Measurements from ENCODE around the gene FSTL1. TPM values are rescaled to one million over a fixed set of nuclear protein-coding genes. Genes with fewer than 3 reads are reported as not detected.
A peak's percentile ranks its signal among the peaks of the same experiment; 100 is the strongest.

Gene FSTL1
- total RNA-seq, 1 donor, result 2.6 TPM

DNA sequence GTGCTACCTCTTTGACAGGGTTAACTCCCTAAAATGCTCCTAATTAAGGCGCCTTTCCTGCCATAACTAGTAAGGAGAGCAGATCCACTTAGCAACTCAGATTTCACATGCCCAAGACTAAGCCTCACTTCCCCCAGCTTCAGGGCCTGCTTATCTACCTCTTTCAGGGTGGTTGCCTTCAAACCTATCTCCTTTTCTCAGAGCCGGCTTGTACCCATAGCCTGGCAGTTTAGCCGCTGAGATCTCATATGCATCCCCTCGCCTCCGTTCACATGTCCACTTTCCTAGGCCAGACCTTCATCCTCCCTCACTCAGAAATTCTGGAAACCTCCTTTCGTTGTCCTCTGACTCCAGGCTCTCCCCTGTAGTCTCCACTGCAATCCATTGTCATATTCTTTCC is 1.0 kb upstream of the FSTL1 start:
- Histone ChIP-seq H3K4me1 (ENCODE audit: insufficient read depth, low read length) (peaks cover 5% of the 10 kb centered on the region), H3K9me3 (ENCODE audit: low read depth, low read length) (no peaks in the 10 kb centered on the region), H3K27me3 (ENCODE audit: insufficient read depth, low read length) (peaks cover 31% of the 10 kb centered on the region), H3K4me3 (ENCODE audit: low read length) (no peak overlapping the region)

DNA sequence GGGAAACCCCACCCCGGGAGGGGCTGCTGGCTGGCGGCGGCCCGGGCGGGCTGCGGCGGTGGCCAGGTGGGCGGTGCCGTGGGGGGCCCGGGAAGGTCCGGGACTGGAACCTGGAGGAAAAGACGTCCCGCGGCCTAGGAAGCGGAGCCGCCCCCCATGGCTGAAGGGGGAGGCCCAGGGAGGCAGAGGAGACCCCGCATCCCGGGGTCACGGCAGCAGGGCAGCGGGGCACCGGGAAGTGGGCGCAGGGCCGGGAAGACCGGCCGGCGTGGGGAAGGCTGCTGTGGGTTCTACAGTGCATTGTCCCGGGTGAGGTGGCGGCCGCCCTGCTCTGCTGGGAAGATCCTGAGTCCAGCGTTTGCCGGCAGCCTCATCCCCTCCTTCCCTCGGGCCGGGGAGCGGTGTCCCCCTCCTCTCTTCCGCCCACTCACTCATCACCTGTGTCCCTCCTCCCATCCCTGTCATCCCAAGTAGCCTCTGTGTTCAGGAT is 525 bp upstream of the FSTL1 start:
- Histone ChIP-seq H3K27me3 (ENCODE audit: insufficient read depth, low read length) (peaks cover 31% of the 10 kb centered on the region), H3K4me1 (ENCODE audit: insufficient read depth, low read length) (peaks cover 5% of the 10 kb centered on the region), H3K9me3 (ENCODE audit: low read depth, low read length) (no peaks in the 10 kb centered on the region), H3K4me3 (ENCODE audit: low read length) (peak overlapping the region; percentile 43)

DNA sequence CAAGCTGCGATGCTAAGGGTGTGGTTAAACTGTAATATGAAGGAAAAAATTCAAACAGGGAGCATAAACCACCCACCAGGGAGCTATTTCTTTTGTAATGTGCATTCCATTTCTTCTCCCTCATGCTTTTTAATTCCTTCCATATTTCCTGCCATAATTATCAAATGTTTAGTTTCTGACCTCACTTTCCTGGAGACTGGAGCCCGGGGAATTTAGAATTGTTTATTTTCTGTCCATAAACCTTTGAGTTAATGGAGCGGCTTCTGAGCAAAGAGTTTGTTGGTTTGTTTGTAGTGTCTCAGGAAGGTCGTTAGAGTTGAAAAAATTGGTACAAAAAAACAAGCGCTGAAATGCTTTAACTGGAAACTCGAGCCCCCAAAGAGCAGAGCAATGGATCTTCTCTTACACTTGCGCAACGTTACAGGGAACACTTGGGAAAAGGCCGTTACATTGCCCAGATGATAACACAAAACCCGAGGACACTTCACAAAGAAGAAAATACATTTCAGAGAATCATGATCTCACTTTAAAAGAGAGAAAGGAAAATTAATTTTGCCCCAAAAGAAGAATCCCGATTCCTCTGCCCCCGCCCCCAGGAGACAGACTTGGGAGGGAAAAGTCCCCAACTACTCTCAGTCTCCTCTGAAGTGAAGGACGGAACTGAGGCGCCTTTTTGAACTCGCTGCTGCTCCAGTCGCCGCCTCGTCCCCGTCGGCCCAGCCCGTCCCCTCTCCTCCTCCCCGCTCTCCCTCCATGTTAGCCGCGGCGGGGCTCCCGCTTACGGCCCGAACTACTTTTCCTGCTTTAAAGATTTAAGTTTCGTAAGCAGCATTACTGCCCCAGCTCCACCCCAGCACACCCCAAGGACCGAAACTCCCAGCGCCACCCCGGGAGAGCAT is 842 bp downstream of the FSTL1 start:
- no peaks in the 10 kb centered on the region for H3K9me3 ChIP-seq (ENCODE audit: low read depth, low read length)
- peak overlapping the region; percentile 43 for H3K4me3 ChIP-seq (ENCODE audit: low read length)
- H3K27me3 ChIP-seq (ENCODE audit: insufficient read depth, low read length), result peaks cover 31% of the 10 kb centered on the region
- H3K4me1 ChIP-seq (ENCODE audit: insufficient read depth, low read length), result peaks cover 5% of the 10 kb centered on the region

DNA sequence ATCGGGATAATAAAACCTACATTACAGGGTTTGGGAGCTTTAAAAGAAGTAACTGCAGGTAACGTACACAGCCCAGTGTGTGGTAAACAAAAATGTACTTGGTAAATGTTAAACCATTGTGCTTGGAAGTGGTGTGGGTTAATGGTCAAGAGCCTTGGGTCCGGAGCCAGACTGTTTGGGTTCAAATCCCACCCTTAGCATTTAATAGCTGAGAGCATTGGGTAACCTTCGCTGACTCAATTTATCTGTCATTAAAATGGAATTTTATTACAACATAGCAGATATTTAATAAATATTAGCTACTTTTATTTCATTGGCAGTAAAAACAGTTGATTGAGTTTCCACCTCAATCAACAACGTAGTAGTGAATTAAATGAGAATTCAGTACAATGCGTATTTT is 1.5 kb downstream of the FSTL1 start:
- Histone ChIP-seq H3K27me3 (ENCODE audit: insufficient read depth, low read length) (peaks cover 31% of the 10 kb centered on the region), H3K4me3 (ENCODE audit: low read length) (no peak overlapping the region), H3K4me1 (ENCODE audit: insufficient read depth, low read length) (peaks cover 5% of the 10 kb centered on the region), H3K9me3 (ENCODE audit: low read depth, low read length) (no peaks in the 10 kb centered on the region)

DNA sequence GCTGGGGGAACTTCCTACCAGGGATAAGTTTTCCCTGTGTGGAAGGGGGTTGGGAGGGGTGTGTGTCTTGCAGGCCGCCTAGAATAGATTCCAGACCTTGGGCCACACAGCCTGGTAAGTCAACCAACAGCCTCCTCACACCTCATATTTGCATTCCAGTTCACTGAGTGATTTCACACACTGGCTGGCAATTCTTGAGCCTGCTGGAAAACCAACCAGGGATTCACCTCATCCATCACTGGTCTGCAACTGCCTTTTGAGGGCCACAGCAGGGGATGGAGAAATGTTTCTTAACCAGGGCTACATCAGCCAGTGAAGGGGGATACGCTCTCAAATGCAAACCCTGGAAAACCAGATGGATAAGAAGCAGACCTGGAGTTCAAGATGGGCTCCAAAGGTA is 2.0 kb downstream of the FSTL1 start:
- Histone ChIP-seq H3K27me3 (ENCODE audit: insufficient read depth, low read length) (peaks cover 31% of the 10 kb centered on the region), H3K4me1 (ENCODE audit: insufficient read depth, low read length) (peaks cover 5% of the 10 kb centered on the region), H3K9me3 (ENCODE audit: low read depth, low read length) (no peaks in the 10 kb centered on the region), H3K4me3 (ENCODE audit: low read length) (no peak overlapping the region)

DNA sequence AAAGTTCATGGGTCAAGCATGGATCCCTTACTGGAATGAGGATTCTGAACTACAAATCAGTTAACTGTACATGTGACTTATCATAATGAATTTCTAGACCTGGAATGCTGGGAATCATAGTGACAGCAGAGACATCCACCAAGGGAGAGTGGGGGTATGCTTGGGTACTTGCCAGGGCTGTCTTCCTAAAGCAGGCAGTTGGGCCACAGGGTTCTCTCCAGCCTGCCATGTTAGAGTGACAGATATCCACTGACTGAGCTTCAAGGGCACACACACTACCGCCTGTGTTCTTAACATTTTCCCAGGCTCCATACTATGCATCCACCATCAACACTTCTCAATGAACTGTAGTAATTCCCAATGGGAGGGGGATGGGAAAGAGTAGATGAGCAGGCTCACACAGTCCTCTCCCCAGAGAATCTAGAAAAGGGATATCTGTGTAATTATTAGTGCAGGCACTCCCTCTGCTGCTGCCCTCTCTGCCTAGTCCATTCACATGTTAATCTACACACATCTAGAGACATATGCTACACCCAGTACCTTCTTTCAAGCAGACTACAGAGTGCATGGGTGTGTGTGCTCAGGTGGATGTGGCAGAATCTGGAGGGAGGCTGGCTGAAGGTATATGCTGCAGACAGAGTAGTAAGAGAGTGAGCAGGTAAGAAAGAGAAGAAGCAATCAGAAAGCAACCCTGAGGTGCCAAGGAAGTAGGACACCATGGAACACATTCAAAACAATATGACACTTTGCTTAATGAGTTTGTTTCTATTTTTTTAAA is 3.7 kb downstream of the FSTL1 start:
- Histone ChIP-seq H3K27me3 (ENCODE audit: insufficient read depth, low read length) (peaks cover 31% of the 10 kb centered on the region), H3K4me3 (ENCODE audit: low read length) (no peak overlapping the region), H3K4me1 (ENCODE audit: insufficient read depth, low read length) (peaks cover 5% of the 10 kb centered on the region), H3K9me3 (ENCODE audit: low read depth, low read length) (no peaks in the 10 kb centered on the region)

DNA sequence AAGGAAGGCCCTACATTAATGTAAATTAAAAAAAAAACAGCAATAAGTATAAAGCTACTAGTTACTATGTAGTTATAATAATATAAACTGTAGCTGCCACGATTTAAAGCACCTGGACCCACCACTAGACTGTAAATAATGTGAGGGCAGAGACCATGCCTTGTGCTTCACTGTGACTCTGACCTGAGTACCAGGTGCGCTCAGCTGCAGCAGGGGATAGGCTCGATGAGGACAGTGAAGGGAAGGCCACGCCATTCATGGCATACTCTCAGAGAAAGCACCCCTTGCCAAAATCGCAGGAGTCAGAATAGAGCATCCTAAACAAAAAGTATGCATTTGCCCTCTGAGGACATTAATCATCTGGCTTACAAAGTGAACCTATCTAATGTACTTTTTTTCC is 5.1 kb downstream of the FSTL1 start:
- peaks cover 20% of the 10 kb centered on the region for H3K27me3 ChIP-seq (ENCODE audit: insufficient read depth, low read length)
- H3K4me1 ChIP-seq (ENCODE audit: insufficient read depth, low read length), result peaks cover 5% of the 10 kb centered on the region
- no peak overlapping the region for H3K4me3 ChIP-seq (ENCODE audit: low read length)
- H3K9me3 ChIP-seq (ENCODE audit: low read depth, low read length), result no peaks in the 10 kb centered on the region

DNA sequence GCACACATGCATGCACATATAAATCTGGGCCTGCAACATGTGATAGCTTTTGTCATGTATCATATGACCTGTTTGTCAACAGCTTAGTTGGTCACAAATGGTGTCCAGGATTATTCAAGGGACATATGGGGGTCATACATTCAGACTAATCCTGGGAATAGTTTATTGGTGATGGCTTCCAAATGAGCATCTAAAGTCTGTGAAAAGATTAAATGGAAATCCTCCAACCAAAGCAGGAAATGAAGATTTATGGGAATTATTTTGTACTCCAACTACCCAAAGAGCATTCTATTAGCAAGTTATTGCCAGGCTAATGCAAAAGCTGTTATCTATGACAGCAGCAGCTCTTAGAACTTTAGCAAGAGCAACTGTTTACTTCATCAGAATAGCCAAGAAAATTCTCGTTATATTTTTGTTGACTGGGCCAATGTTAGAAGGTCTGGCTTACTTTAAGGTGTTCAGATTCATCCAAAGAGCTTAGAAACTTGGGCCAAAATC is 7.1 kb downstream of the FSTL1 start:
- no peaks in the 10 kb centered on the region for H3K4me1 ChIP-seq (ENCODE audit: insufficient read depth, low read length)
- peaks cover 4% of the 10 kb centered on the region for H3K27me3 ChIP-seq (ENCODE audit: insufficient read depth, low read length)
- H3K4me3 ChIP-seq (ENCODE audit: low read length), result no peak overlapping the region
- H3K9me3 ChIP-seq (ENCODE audit: low read depth, low read length), result no peaks in the 10 kb centered on the region

DNA sequence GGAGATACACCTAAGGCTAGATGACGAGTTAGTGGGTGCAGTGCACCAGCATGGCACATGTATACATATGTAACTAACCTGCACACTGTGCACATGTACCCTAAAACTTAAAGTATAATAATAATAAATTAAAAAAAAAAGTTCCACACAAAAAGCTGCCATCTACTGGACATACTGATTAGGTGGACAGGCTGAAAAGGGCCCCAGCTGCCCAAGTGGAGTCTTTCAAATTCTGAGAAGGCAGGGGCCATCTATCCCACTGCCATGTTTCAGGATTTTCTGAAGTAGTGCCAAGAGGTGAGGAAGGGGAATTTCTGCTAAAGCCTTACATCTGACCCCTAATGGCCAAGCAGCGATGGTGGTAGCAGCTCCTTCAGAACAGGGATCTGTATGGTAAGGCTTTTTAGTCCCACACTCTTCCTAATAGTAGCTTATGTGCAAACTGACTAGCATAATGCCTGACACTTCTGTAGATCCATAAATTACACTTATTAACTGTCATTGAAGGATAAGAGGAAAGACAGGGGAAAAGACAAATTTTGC is 7.7 kb downstream of the FSTL1 start:
- no peak overlapping the region for H3K4me3 ChIP-seq (ENCODE audit: low read length)
- H3K9me3 ChIP-seq (ENCODE audit: low read depth, low read length), result no peaks in the 10 kb centered on the region
- H3K27me3 ChIP-seq (ENCODE audit: insufficient read depth, low read length), result no peaks in the 10 kb centered on the region
- no peaks in the 10 kb centered on the region for H3K4me1 ChIP-seq (ENCODE audit: insufficient read depth, low read length)

DNA sequence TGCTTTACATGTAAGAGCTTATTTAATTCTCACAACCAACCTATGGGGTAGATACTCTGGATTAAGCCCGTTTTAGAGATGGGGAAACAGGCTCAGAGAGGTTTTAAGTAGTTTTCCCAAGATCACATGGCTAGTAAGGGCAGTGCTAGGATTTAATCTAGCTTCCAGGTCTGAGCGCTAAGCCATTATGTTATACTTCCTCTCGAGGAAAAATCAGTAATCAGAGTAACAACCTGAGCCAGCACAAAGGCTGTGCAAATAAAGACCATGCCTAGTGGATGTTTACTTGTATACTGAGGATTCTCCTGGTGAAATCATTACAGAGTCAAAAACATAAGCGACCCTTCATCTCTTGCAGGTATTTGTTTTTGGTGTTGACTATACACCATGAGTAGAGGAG is 9.0 kb downstream of the FSTL1 start:
- Histone ChIP-seq H3K27me3 (ENCODE audit: insufficient read depth, low read length) (no peaks in the 10 kb centered on the region), H3K4me3 (ENCODE audit: low read length) (no peak overlapping the region), H3K9me3 (ENCODE audit: low read depth, low read length) (no peaks in the 10 kb centered on the region)

DNA sequence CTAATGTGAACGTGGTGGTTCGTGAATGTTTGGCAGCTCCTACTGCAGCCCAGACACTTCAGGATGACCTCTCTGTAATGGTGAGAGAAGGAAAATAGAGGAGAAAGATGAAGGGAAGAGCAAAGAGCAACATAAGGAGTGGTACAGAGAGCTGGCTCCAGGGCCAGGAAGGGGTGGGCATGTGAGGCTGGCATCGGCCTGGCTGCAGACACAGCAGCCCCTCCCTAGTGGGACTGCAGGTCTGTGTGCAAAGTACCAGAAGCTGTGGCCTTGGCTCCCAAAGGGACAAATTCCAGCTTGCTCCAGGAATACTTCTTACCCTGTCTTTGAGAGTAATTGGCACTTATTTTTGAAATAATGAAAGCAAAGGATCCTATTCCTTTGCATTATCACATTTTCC is 10.0 kb downstream of the FSTL1 start:
- H3K4me3 ChIP-seq (ENCODE audit: low read length), result no peak overlapping the region
- no peaks in the 10 kb centered on the region for H3K27me3 ChIP-seq (ENCODE audit: insufficient read depth, low read length)
- no peaks in the 10 kb centered on the region for H3K4me1 ChIP-seq (ENCODE audit: insufficient read depth, low read length)
- no peaks in the 10 kb centered on the region for H3K9me3 ChIP-seq (ENCODE audit: low read depth, low read length)

More for the DNA sequence above, 9.0 kb downstream of the FSTL1 start:
- H3K4me1 ChIP-seq (ENCODE audit: insufficient read depth, low read length), result no peaks in the 10 kb centered on the region

DNA sequence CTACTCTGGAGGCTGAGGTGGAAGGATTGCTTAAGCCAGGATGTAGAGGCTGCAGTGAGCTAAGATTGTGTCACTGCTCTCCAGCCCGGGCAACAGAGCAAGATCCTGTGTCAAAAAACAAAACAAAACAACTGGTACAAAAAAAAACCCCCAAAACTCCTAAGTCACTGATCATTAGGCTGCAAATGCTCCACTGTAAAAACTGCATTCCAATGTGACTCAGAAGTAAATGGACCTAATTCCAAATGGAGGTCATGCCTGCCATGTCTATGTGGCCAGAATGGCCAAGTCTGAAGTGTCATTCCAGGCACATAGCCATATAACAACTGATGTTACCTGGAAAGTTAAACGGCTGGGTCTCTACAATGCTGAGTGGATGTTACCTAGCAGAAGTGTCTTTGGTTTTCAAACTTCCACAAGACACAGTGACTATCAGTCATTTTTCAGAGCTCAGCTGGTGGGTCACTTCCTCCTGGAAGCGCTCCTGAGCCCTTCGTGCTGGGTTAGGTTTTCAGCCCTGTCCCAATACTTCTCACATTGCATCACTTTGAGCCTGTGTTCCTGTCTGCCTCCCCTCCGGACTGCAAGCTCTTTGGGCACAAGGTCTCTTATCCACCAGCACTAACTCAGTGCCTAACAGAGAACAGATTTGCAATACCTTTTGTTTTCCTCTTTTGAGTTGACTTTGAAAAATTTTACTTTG is 10.6 kb downstream of the FSTL1 start:
- H3K4me3 ChIP-seq (ENCODE audit: low read length), result no peak overlapping the region
- no peaks in the 10 kb centered on the region for H3K9me3 ChIP-seq (ENCODE audit: low read depth, low read length)
- no peaks in the 10 kb centered on the region for H3K4me1 ChIP-seq (ENCODE audit: insufficient read depth, low read length)
- H3K27me3 ChIP-seq (ENCODE audit: insufficient read depth, low read length), result no peaks in the 10 kb centered on the region

DNA sequence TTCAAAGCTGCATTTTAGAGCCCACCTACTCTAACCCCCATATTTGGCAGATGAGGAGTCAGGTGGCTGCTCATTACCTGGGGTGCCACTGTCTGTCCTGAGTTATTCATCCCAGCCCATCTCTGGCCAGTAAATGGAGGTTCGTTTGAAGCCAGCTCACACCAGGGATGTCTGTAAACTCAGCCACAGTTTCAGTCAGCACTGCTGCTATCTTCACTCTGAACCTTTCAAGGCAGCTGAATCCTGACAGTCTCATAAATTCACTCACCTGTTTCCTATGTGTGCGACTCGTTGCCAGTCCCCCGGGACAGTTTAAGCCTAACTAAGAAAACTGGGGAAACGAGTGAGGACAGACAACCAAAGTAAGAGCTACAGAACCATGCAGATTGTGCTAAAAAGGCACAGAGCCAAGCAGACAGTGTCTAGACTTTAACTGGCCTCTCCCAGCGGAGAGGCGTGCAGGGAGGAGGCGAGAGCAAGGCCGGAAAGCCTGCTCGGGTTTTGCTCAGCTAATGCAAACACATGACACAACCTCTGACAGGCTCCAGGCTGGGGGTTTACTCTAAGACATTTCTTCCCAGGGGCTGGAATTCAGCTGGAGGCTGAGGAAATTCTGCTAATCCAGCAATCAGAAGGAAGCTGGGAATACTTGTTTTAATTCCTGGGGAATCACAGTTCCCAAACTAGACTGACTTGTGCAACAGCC is 12.0 kb downstream of the FSTL1 start:
- Histone ChIP-seq H3K4me1 (ENCODE audit: insufficient read depth, low read length) (no peaks in the 10 kb centered on the region), H3K27me3 (ENCODE audit: insufficient read depth, low read length) (no peaks in the 10 kb centered on the region), H3K9me3 (ENCODE audit: low read depth, low read length) (no peaks in the 10 kb centered on the region), H3K4me3 (ENCODE audit: low read length) (no peak overlapping the region)

DNA sequence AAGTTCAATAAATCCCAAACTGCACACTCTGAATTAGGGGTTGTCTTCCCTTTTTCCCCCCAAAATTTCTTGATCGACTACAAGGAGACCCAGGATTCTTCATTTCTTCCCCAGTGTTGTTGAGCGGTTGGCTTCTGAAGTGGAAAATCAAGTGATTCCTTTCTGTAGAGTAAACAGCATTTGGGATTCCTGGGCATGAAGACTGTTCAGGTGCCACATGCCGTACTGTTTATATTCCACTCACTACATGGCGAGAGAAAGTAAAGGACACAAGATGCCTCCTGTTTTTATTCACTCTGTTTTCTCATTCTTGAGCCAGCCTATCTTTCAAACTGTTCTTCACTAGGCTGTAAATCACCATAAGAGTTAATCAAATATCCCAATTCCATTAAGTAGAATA is 12.6 kb downstream of the FSTL1 start:
- Histone ChIP-seq H3K4me1 (ENCODE audit: insufficient read depth, low read length) (no peaks in the 10 kb centered on the region), H3K27me3 (ENCODE audit: insufficient read depth, low read length) (no peaks in the 10 kb centered on the region), H3K4me3 (ENCODE audit: low read length) (no peak overlapping the region), H3K9me3 (ENCODE audit: low read depth, low read length) (no peaks in the 10 kb centered on the region)
